HG02943 (cell line): ENCODE data around the gene PCDHGB2.
"Not testable (repeated sequence)": the region's sequence is repeated elsewhere in the genome, so short reads cannot be mapped to it uniquely, and the experiment has no call there.

Source experiments
- ATAC-seq: cut with Tn5 transposase; IDR thresholded peaks from one replicate; pipeline ENCODE4 v1.9.1; 2021; ENCODE audit warnings: mild to moderate bottlenecking, low read depth, moderate library complexity; ENCODE audit not compliant: unreplicated experiment

The PCDHGB2 gene

GRCh38 chr5:141359790-141360426, at the start of gene PCDHGB2:
Gene PCDHGB2 (plus strand): TSS chr5:141359994. CDS start chr5:141360136, 142 bp downstream.
- no peak for ATAC-seq

DNA sequence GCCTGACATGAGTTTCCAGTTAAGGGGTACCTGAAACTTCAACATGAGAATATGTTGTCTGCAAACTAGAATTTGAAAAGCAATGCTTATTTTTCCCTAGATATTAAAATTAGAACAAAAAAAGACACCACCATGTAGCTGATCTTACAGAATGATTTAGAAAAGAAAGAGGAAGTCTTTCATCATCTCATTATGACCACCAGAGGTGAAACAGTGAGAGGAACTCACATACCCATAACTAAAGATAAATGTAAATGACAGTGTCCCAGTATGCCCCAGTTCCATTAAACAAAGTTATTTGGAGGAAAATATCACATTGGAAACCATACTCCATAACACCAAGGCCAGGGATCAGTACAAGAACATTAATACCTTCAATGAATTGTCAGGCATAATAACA, 46.1 kb upstream of the PCDHGB2 start:
- ATAC-seq: no peak

DNA sequence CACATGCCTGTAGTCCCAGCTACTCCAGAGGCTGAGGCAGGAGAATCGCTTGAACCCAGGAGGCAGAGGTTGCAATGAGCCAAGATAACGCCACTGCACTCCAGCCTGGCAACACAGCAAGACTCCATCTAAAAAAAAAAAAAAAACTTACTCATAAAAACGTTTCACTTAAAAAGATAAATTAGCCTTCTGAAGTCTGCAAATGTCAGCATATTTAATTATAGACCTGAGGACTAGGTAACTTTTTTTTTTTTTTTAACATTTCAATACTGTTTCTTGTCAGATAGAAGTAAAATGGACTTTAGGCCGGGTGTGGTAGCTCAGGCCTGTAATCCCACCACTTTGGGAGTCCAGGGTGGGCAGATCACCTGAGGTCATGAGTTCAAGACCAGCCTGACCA, 42.8 kb upstream of the PCDHGB2 start:
- ATAC-seq: not testable (repeated sequence)

- no peak for ATAC-seq
These were observed 40.6 kb upstream of the PCDHGB2 start for GRCh38 chr5:141319202-141319601.

DNA sequence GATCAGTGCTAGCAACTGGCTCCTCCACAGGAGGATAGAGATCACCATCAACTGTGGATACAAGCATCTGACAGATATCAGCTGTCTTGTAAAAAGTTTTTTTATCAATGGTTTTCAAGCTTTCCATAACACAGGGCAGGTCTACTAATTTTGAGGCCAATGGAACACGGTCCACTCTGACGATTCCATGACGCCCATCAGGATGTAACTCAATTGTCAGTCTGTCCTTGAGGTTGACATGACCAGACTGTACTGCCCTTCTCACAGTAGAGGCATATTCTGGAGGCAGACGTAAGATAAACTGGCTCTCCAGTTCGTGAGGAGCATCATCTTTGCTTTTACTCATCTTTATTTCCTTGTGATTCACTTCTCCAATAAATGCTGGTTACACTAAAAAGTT, 40.1 kb upstream of the PCDHGB2 start:
- ATAC-seq: no peak

DNA sequence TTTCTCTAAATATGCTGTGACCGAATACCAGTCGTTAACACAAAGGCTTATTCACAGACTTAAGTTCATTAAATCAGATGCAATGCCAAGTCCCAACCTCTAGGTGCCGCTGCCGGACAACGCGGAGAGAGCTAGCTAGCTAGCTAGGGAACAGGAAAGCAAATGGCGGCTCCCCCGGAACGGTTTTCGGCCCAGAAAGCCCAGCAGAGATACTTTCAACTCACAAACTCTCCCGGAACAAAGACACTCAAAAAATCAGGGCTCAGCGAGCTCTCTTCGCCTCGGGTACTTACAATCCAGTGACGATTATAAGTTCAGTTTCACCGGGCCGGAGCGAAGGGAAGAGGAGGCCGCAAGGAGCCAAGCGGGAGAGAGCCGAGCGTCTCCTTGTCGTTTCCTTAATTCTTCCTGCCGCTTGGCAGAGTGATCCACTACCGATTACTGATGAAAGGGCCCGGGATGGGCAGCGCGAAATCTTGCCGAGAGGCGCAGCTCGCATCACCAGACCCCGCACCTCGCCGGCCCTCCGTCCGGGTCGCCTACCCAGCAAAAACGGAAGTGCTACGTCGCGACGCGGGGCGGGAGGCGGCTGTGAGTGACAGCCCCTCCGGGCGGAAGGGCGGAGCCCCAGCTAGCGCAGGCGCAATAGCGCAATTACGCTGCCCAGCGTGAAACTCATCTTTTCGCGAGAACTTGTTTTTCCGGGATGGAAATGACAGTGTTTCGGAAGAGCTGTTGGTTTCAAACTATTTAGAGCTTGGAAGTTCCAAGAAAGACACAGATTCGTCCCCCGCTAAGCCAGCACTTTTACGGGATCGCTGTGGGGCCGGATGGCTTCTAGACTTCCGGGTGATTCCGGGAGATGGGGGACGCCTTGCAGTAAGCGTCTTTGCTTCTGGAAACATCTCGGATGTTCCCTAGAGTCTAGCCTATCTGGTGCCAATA, 39.3 kb upstream of the PCDHGB2 start, which contains the start of gene TAF7:
Gene TAF7, minus strand, starts transcription at position 560 of the 945 bp plus-strand sequence. CDS start 740 bp downstream, outside the sequence.
- peak; percentile 95 for ATAC-seq

DNA sequence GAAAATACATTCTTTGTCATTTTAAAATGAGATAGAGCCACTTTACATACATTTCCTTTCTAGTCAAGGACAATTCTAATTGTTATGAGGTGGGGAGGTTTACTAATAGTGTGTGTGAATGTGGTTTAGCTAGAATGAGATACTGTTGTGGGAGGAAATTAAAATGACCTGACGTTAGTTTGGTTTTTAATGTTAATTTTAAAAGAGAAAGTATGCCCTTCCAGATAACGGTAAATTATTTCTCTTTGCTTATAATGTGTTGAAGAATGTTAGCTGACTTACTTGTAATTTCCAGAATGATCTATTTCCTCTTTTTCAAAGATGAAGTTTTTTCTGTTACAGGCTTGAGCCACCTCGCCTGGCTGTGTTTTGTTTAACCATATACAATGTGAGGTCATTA, 37.5 kb upstream of the PCDHGB2 start:
- no peak for ATAC-seq

DNA sequence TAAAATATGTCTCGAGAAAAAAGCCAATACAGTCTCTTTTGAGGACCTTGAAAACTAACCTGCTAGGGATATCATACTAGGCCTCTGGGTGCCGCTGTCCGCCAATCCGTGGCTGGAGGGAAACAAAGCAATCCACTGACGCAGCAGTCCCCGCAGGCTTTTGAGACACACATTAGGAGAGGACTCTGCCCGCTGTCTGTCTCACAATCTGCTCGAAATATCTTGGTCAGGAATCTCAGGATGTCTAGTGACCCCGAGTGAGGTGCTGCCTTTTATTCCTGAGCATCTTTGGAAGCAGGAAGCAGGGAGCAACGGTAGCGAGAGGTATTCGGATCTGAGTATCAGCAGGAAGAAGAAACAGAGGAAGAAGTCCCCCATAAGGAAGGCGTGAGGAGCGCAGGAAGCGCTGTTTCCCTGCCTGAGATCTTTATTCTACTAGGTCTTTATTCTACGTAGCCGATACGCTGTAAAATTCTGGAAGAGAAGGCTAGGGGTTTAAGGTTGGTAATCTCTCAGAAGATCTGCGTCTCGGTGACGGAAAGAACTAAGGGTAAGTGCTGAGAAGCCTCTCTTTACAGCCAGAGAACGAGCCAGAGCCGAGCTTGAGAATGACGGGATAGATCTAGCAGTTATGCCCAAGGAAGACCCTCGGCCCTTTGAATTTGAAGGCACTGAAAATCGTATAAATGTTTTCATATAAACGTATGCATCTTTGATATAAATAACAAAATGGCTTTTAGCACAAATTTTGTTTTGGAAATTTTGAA, 33.5 kb upstream of the PCDHGB2 start:
- peak; percentile 80 for ATAC-seq

DNA sequence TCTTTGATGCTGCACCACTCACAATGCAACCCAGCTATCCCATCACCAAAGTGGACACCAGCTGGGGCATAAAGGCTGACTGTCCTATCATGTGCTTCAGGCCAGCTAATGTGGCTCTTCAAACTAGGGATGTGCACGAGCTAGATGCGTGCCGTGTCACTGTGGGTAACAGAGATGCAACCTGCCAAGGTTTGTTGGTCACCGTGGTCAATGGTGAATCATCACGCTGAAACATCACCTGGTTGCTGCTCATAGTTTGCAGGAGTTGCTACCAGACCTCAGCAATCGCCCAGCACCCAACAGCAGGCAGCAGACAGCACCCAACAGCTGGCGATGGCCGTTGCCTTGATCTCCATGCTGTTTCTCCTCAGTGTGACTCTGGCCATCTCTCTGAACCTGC, 31.6 kb upstream of the PCDHGB2 start:
- no peak for ATAC-seq

DNA sequence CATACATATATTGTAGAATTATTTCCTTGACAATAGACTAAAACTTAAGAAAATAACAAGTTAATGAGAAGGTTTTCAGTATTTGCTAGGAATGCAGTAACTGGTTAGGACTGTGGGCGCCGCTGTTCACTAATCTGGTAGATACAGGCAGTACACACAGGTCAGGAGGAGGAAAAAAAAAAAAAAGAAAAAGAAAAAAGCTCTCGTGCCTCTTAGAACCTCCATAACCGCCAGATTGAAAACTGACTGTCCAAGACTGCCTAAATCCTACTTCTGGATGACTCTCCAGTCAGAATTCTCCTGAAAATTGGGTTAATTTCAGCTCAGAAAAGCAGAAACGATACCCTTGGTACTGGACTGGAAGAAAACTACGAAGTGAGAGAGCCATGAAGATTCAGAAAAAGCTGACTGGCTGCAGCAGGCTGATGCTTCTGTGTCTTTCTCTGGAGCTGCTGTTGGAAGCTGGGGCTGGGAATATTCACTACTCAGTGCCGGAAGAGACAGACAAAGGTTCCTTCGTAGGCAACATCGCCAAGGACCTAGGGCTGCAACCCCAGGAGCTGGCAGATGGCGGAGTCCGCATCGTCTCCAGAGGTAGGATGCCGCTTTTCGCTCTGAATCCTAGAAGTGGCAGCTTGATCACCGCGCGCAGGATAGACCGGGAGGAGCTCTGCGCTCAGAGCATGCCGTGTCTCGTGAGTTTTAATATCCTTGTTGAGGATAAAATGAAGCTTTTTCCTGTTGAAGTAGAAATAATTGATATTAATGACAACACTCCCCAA, 29.3 kb upstream of the PCDHGB2 start, which contains the start of gene PCDHGA1:
Gene PCDHGA1, plus strand, starts transcription at position 216 of the 782 bp plus-strand sequence.
- no peak for ATAC-seq

GRCh38 chr5:141332571-141332970, 27.2 kb upstream of the PCDHGB2 start:
- ATAC-seq: not testable (repeated sequence)

- no peak for ATAC-seq
These were observed 21.1 kb upstream of the PCDHGB2 start, which contains the start of gene PCDHGA2 for GRCh38 chr5:141338538-141339306. Gene PCDHGA2 (plus strand): TSS chr5:141338760.

- ATAC-seq: not testable (repeated sequence)
These were observed 18.9 kb upstream of the PCDHGB2 start for GRCh38 chr5:141340781-141341354.

- no peak for ATAC-seq
These were observed 17.0 kb upstream of the PCDHGB2 start for GRCh38 chr5:141342773-141343172.

DNA sequence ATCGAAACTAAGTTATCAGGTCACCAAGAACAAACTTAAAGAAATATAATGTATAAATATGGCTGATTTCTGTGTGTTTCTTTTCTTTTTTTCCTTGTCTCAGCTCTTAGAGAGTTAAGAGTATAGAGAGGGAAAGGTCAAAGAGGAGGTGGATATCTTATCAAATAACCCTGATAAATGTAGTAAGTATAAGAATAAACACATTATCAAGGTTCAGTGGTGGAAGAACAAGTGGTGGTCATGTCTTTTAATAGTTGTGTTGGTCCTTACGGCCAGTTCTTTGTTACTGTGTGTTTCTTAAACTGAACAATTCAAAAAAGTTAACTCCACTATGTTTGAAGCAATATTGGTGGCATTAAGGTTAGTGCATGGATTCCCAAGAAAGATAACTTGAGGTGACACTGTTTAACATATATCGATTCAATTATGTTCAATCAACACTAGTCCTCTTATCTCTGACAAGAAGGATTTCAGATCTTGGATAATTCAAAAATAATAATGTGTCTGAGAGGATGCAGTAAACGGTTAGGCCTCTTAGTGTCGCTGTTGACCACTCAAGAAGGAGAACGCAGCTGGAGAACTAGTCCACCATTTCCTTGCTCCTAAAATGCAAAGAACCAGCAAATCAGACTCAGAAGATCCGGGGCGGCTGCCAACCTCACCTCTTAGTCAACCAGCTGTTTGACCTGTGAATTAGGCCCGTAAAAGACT, 16.4 kb upstream of the PCDHGB2 start, which contains the start of gene PCDHGA3:
Gene PCDHGA3, plus strand, starts transcription at position 588 of the 711 bp plus-strand sequence. CDS start 205 bp downstream, outside the sequence.
- no peak for ATAC-seq

- no peak for ATAC-seq
These were observed 15.8 kb upstream of the PCDHGB2 start for GRCh38 chr5:141343953-141344463.

DNA sequence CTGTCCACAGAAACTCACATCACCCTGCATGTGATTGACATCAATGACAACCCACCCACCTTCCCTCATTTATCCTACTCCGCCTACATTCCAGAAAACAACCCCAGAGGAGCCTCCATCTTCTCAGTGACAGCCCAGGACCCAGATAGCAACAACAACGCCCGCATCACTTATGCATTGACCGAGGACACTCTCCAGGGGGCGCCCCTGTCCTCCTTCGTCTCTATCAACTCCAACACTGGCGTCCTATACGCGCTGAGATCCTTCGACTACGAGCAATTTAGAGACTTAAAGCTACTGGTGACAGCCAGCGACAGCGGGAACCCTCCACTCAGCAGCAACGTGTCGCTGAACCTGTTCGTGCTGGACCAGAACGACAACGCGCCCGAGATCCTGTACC, 14.5 kb upstream of the PCDHGB2 start:
- ATAC-seq: no peak

DNA sequence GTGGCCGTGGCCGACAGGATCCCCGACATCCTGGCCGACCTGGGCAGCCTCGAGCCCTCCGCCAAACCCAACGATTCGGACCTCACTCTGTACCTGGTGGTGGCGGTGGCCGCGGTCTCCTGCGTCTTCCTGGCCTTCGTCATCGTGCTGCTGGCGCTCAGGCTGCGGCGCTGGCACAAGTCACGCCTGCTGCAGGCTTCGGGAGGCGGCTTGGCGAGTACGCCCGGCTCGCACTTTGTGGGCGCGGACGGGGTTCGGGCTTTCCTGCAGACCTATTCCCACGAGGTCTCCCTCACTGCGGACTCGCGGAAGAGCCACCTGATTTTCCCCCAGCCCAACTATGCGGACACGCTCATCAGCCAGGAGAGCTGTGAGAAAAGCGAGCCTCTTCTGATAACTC, 13.8 kb upstream of the PCDHGB2 start:
- ATAC-seq: not testable (repeated sequence)
